ENCODE measurements around the gene PHLDA2. TPM values are rescaled to one million over a fixed set of nuclear protein-coding genes. Genes with fewer than 3 reads are reported as not detected.

PHLDA2 gene
- total RNA-seq, 3 donors from 2014 or later, result 8.9 to 25.6 (median 23.9) TPM

GRCh38 chr11:2888266-2888968 lies 40.8 kb downstream of the PHLDA2 start:
- Histone ChIP-seq H3K4me1 (ENCODE audit: low read depth) (peaks cover 18% of the 10 kb centered on the region), H3K36me3 (ENCODE audit: low read depth) (no peaks in the 10 kb centered on the region), H3K9me3 (no peaks in the 10 kb centered on the region), H3K4me3 (no peak overlapping the region)
- TF ChIP-seq CTCF (IDR thresholded peaks at IDR 0.05), result peak; percentile 96
- intact Hi-C loops (cut with DNase I, micrococcal nuclease), result loop anchor here (2.0 to 10.0 kb wide), 2 partner anchors 194 to 356 kb away; partner anchors contain the start of gene KCNQ1OT1 (in 1 of the 2)
- DNase-seq (peak; percentile 91 to 96 (median 95)), ATAC-seq (peak; percentile 53)

GRCh38 chr11:2887515-2888195 lies 41.6 kb downstream of the PHLDA2 start:
- Histone ChIP-seq H3K36me3 (ENCODE audit: low read depth) (no peaks in the 10 kb centered on the region), H3K4me3 (no peak overlapping the region), H3K9me3 (no peaks in the 10 kb centered on the region), H3K4me1 (ENCODE audit: low read depth) (peaks cover 18% of the 10 kb centered on the region)
- TF ChIP-seq CTCF (IDR thresholded peaks at IDR 0.05), result no peak
- intact Hi-C loops (cut with DNase I, micrococcal nuclease), result loop anchor here (2.0 to 10.0 kb wide), 2 partner anchors 193 to 355 kb away; partner anchors contain the start of gene KCNQ1OT1 (in 1 of the 2)
- DNase-seq, result peak; percentile 15 to 46 (median 35)
- no peak for ATAC-seq

DNA sequence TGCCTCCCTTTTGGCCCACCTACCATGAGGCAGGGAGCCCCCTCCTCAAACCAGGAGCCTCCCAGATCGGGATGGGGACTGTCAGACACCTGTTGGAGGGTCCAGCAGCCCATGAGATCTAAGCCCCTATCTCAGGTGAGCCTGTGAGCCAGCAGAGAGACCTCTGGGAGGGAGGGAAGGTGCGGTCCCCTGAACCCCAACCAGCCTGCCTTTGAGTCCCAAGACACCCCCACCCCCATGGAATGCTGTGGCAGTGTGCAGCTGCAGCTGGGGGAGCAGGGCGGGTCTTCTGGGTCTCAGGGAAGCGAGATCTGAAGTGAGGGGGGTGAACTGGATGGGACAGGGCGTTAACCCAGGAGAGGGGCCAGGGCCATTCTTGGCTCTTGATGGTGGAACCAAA lies 42.3 kb downstream of the PHLDA2 start:
- intact Hi-C loops (cut with DNase I, micrococcal nuclease), result loop anchor here in 1 of 2 donors (10.0 kb wide), 1 partner anchor 192 kb away; the partner anchor contains the start of gene KCNQ1OT1
- Histone ChIP-seq H3K9me3 (no peaks in the 10 kb centered on the region), H3K36me3 (ENCODE audit: low read depth) (no peaks in the 10 kb centered on the region), H3K4me1 (ENCODE audit: low read depth) (peaks cover 11% of the 10 kb centered on the region), H3K4me3 (no peak overlapping the region)
- TF ChIP-seq CTCF (IDR thresholded peaks at IDR 0.05), result no peak
- ATAC-seq (no peak), DNase-seq (peak; percentile 17 to 49 (median 49))

- no peak overlapping the region for H3K4me3 ChIP-seq
- DNase-seq (peak; percentile 62 to 69 (median 65)), ATAC-seq (peak; percentile 1)
- TF ChIP-seq CTCF (IDR thresholded peaks at IDR 0.05), result no peak
- intact Hi-C loops (cut with DNase I, micrococcal nuclease), result loop anchor here in 1 of 2 donors (10.0 kb wide), 1 partner anchor 192 kb away; the partner anchor contains the start of gene KCNQ1OT1
- peaks cover 7% of the 10 kb centered on the region for H3K4me1 ChIP-seq (ENCODE audit: low read depth)
- H3K36me3 ChIP-seq (ENCODE audit: low read depth), result no peaks in the 10 kb centered on the region
- H3K9me3 ChIP-seq, result no peaks in the 10 kb centered on the region
Observed at GRCh38 chr11:2886191-2886894, 42.9 kb downstream of the PHLDA2 start.

DNA sequence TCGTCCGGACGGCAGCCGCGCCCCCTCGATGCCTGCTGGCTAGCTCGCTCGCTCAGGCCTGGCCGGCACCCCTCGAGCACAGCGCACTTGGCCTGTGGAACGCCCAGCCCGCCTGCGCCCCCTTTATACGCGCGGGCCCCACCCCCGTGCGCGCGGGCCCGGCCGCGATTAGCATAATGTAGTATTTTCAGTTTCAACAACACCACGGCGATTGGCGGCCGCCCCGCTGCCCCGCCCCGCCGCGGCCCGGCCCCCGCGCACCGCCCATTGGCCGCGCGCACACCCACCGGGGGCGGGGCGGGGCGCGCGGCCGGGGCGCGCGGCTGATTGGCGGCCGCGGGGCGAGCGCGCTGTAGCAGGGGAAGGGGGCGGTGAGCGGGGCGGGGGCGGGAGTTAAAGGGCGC lies 43.5 kb downstream of the PHLDA2 start, which contains the start of gene CDKN1C:
Gene CDKN1C (minus strand): TSS at position 98 of the 404 bp plus-strand sequence. CDS start 319 bp downstream, outside the sequence.
- no peak for TF ChIP-seq CTCF (IDR thresholded peaks at IDR 0.05)
- intact Hi-C loops (cut with DNase I, micrococcal nuclease), result loop anchor here in 1 of 2 donors (10.0 kb wide), 1 partner anchor 191 kb away; the partner anchor contains the start of gene KCNQ1OT1
- ATAC-seq (peak; percentile 88), DNase-seq (peak; percentile 87 to 91 (median 91))
- Histone ChIP-seq H3K9me3 (no peaks in the 10 kb centered on the region), H3K36me3 (ENCODE audit: low read depth) (no peaks in the 10 kb centered on the region), H3K4me1 (ENCODE audit: low read depth) (peaks cover 7% of the 10 kb centered on the region), H3K4me3 (peak within 1 kb of the TSS; percentile 34)
